CD14-positive monocyte (primary cell): ENCODE measurements around the gene GRIP1. TPM values are rescaled to one million over a fixed set of nuclear protein-coding genes. Genes with fewer than 3 reads are reported as not detected.
A peak's percentile ranks its signal among the peaks of the same experiment; 100 is the strongest.

Experiments used
- DNase-seq, 3 donors: peaks; one replicate each; pipeline ENCODE4 v3.0.0-alpha.2; 2011 to 2022
- H2AFZ ChIP-seq: 2 replicates; pipeline ENCODE4 v1.6.0; 2012; ENCODE audit warnings: mild to moderate bottlenecking, low read depth, low read length, inconsistent platforms; ENCODE audit not compliant: insufficient read depth, poor library complexity, severe bottlenecking
- H3K27ac ChIP-seq, 2 donors: 1 replicate in 1 of 2; 2 replicates in 1 of 2; pipeline ENCODE4 v1.5.1; 2012 to 2013; ENCODE audit warnings: low read length in 2 of 2, control low read depth in 1 of 2, inconsistent platforms in 1 of 2, low read depth in 1 of 2, mild to moderate bottlenecking in 1 of 2
- H3K27me3 ChIP-seq, 2 donors: one replicate each; pipeline versions ENCODE4 v1.6.0 to v1.6.1; 2011 to 2013; ENCODE audit warnings: low read length in 2 of 2; ENCODE audit not compliant: control insufficient read depth in 2 of 2, insufficient read depth in 2 of 2
- H3K36me3 ChIP-seq, 2 donors: replicated peaks in 1 of 2; 1 replicate in 1 of 2; 2 replicates in 1 of 2; pipeline versions ENCODE4 v1.5.1 to v1.6.1; 2012 to 2013; ENCODE audit warnings: low read length in 2 of 2, control low read depth in 1 of 2, inconsistent platforms in 1 of 2, mild to moderate bottlenecking in 1 of 2; ENCODE audit not compliant: insufficient read depth in 2 of 2, control insufficient read depth in 1 of 2
- H3K4me1 ChIP-seq, 2 donors: 1 replicate in 1 of 2; 2 replicates in 1 of 2; pipeline versions ENCODE4 v1.5.1 to v1.6.1; 2012 to 2013; ENCODE audit warnings: low read length in 2 of 2, control low read depth in 1 of 2, inconsistent platforms in 1 of 2, mild to moderate bottlenecking in 1 of 2, moderate library complexity in 1 of 2; ENCODE audit not compliant: insufficient read depth in 2 of 2, control insufficient read depth in 1 of 2
- H3K4me2 ChIP-seq: replicated peaks from 2 replicates; pipeline ENCODE3; 2012; ENCODE audit warnings: low read length, moderate library complexity, mild to moderate bottlenecking; ENCODE audit not compliant: poor library complexity, severe bottlenecking; ENCODE audit errors: extremely low read depth
- H3K4me3 ChIP-seq, 3 experiments: fragments of 200-600 bp in 1 of 3; sonication (generic) in 1 of 3; replicated peaks in 1 of 3; 1 replicate in 2 of 3; 2 replicates in 1 of 3; pipeline ENCODE4 v1.5.1; 2011 to 2013; ENCODE audit warnings: low read length in 3 of 3, mild to moderate bottlenecking in 3 of 3, control low read depth in 2 of 3, low read depth in 2 of 3, inconsistent platforms in 1 of 3, moderate library complexity in 1 of 3
- H3K79me2 ChIP-seq: 2 replicates; pipeline ENCODE4 v1.6.0; 2012; ENCODE audit warnings: mild to moderate bottlenecking, control low read depth, inconsistent platforms, low read length, moderate library complexity; ENCODE audit not compliant: insufficient read depth
- H3K9ac ChIP-seq: 2 replicates; pipeline ENCODE4 v1.6.0; 2017; ENCODE audit warnings: low read length, mild to moderate bottlenecking; ENCODE audit not compliant: insufficient read depth, poor library complexity, severe bottlenecking
- H3K9me3 ChIP-seq, 2 donors: replicated peaks in 1 of 2; 1 replicate in 1 of 2; 2 replicates in 1 of 2; pipeline versions ENCODE4 v1.5.1 to v1.6.1; 2012 to 2013; ENCODE audit warnings: low read length in 2 of 2, control low read depth in 1 of 2; ENCODE audit not compliant: control insufficient read depth in 1 of 2, insufficient read depth in 1 of 2
- H4K20me1 ChIP-seq: 2 replicates; pipeline ENCODE4 v1.6.0; 2012; ENCODE audit warnings: mild to moderate bottlenecking, low read length, control low read depth, moderate library complexity; ENCODE audit not compliant: insufficient read depth
- H3K27ac Mint-ChIP-seq, 7 donors: one replicate each; pipeline ENCODE4 v1.8.0; 2020; ENCODE audit warnings: mild to moderate bottlenecking in 7 of 7, mixed read lengths in 7 of 7, moderate library complexity in 6 of 7, inconsistent platforms in 2 of 7
- H3K27me3 Mint-ChIP-seq, 3 donors: one replicate each; pipeline ENCODE4 v1.8.0; 2021 to 2022; ENCODE audit warnings: low read depth in 3 of 3, mild to moderate bottlenecking in 3 of 3, mixed read lengths in 3 of 3, moderate library complexity in 3 of 3, inconsistent platforms in 1 of 3
- H3K36me3 Mint-ChIP-seq, 2 donors: one replicate each; pipeline ENCODE4 v1.8.0; 2020; ENCODE audit warnings: mixed read lengths in 2 of 2, inconsistent platforms in 1 of 2, mild to moderate bottlenecking in 1 of 2
- H3K4me1 Mint-ChIP-seq: one replicate; pipeline ENCODE4 v1.8.0; 2020; ENCODE audit warnings: mild to moderate bottlenecking, mixed read lengths
- H3K4me3 Mint-ChIP-seq, 2 donors: one replicate each; pipeline ENCODE4 v1.8.0; 2020; ENCODE audit warnings: mild to moderate bottlenecking in 2 of 2, mixed read lengths in 2 of 2, moderate library complexity in 1 of 2
- H3K9me3 Mint-ChIP-seq, 7 donors: one replicate each; pipeline ENCODE4 v1.8.0; 2020 to 2022; ENCODE audit warnings: mixed read lengths in 7 of 7, mild to moderate bottlenecking in 6 of 7, moderate library complexity in 6 of 7, inconsistent platforms in 2 of 7
- WGBS: methylation state at CpG from one replicate; pipeline ENCODE4 v1.1.5; 2013; ENCODE audit warnings: missing lambda C conversion rate; ENCODE audit not compliant: insufficient coverage; 5-methylcytosine and 5-hydroxymethylcytosine counted together
- intact Hi-C, 2 donors: fragments of 100-400 bp; cut with micrococcal nuclease; formaldehyde crosslinking; loops; one replicate each; pipeline versions ENCODE4 v1.15.0 to v1.15.1; 2023
- polyA plus RNA-seq, 3 donors: library from polyadenylated mRNA; depleted of rRNA in 1 of 3; unstranded in 2 of 3; stranded (reverse) in 1 of 3; fragments of 300-500 nt in 2 of 3; fragments of >200 nt in 1 of 3; fragmentation: Illumina TruSeq in 2 of 3; gene quantifications; 1 replicate in 2 of 3; 2 replicates in 1 of 3; pipeline ENCODE4 v1.2.3, GENCODE V29; 2012 to 2021
- TF ChIP-seq, protein P1 (sequence below): fragments of 200-600 bp; IDR thresholded peaks from one replicate; pipeline ENCODE4 v1.8.0; 2022; ENCODE audit warnings: antibody characterized with exemption, mild to moderate bottlenecking

Gene GRIP1
- polyA plus RNA-seq, 3 donors: 0.21 TPM; not detected in 2

DNA sequence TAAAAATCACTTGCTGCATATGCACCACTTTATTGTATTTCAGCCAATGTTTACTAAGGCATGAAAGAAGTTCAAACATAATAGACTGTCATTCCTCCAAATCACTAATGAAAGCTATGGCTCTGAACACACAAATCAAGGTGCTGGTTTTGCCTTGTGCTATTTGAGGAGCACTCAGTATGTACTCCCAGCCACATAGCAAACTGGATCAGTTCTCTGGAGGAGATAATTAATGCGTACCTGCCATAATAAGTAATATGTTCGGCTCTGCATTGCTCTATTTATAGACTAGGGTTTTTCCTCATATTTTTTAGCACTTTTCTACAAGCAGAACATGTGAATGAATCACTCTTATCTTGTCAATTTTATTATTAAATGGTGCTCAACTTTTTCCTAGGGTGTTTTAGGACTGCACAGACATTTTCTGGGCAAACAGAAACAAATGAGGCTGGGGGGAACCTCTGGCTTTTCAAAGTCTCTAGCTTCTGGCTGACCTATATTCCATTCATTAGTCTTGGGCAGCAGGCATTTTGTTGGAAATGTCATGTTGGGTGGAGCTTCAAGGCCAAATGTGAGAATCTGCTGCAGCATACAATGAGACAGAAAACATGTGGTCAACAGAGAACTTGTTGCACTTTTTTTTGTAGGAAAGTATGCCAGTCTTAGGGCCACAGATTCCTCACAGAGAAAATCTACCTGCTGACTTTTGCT is 88.4 kb downstream of the GRIP1 start:
- Mint-ChIP-seq H3K4me1 (no peaks in the 10 kb centered on the region), H3K27ac (no peak overlapping the region), H3K9me3 (peaks cover 0 to 2% (median 0%) of the 10 kb centered on the region in 7 donors), H3K36me3 (no peaks in the 10 kb centered on the region), H3K4me3 (no peak overlapping the region), H3K27me3 (peaks cover 0 to 2% (median 0%) of the 10 kb centered on the region in 3 donors)
- no peaks in the 10 kb centered on the region for H4K20me1 ChIP-seq
- H3K9me3 ChIP-seq: no peaks in the 10 kb centered on the region
- DNase-seq: no peak
- no CpG with 5 or more reads among the region's 2 CpGs for WGBS
- no peaks in the 10 kb centered on the region for H3K79me2 ChIP-seq
- no peaks in the 10 kb centered on the region for H3K36me3 ChIP-seq
- TF ChIP-seq, protein P1, sequence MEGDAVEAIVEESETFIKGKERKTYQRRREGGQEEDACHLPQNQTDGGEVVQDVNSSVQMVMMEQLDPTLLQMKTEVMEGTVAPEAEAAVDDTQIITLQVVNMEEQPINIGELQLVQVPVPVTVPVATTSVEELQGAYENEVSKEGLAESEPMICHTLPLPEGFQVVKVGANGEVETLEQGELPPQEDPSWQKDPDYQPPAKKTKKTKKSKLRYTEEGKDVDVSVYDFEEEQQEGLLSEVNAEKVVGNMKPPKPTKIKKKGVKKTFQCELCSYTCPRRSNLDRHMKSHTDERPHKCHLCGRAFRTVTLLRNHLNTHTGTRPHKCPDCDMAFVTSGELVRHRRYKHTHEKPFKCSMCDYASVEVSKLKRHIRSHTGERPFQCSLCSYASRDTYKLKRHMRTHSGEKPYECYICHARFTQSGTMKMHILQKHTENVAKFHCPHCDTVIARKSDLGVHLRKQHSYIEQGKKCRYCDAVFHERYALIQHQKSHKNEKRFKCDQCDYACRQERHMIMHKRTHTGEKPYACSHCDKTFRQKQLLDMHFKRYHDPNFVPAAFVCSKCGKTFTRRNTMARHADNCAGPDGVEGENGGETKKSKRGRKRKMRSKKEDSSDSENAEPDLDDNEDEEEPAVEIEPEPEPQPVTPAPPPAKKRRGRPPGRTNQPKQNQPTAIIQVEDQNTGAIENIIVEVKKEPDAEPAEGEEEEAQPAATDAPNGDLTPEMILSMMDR: no peak
- no peak overlapping the region for H3K4me3 ChIP-seq
- no peak overlapping the region for H3K27ac ChIP-seq
- H3K4me2 ChIP-seq: no peak overlapping the region
- intact Hi-C loops: no loop called here
- no peak overlapping the region for H3K9ac ChIP-seq
- no peak overlapping the region for H2AFZ ChIP-seq
- H3K4me1 ChIP-seq: no peaks in the 10 kb centered on the region
- no peaks in the 10 kb centered on the region for H3K27me3 ChIP-seq

DNA sequence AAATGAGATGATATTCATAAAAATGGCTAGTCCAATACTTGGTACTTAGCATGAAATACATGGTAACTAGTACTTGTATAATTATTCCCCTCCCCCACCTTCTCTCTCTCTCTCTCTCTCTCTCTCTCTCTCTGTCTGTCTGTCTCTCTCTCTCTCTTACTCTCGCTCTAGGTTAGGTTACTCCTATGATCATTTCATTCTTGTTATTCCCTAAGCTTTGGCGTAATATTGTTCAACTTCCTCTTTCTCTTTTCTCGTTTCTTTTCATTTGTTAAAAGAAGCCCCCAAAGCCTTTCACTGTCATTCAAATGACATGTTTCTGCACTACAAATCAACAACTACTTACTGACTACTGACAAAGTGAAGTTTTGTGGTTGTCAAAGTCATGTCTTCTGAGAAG is 89.8 kb downstream of the GRIP1 start:
- no peaks in the 10 kb centered on the region for H3K36me3 ChIP-seq
- no peaks in the 10 kb centered on the region for H3K4me1 ChIP-seq
- no peak overlapping the region for H2AFZ ChIP-seq
- Mint-ChIP-seq H3K36me3 (no peaks in the 10 kb centered on the region), H3K9me3 (peaks cover 0 to 2% (median 2%) of the 10 kb centered on the region in 7 donors), H3K27ac (no peak overlapping the region), H3K27me3 (peaks cover 0 to 3% (median 0%) of the 10 kb centered on the region in 3 donors), H3K4me3 (peak overlapping the region in 1 of 2 donors; percentile 44), H3K4me1 (no peaks in the 10 kb centered on the region)
- H3K4me3 ChIP-seq: no peak overlapping the region
- no peaks in the 10 kb centered on the region for H4K20me1 ChIP-seq
- H3K4me2 ChIP-seq: no peak overlapping the region
- no peaks in the 10 kb centered on the region for H3K27me3 ChIP-seq
- TF ChIP-seq, protein P1: no peak
- no CpG with 5 or more reads among the region's 3 CpGs for WGBS
- H3K9me3 ChIP-seq: no peaks in the 10 kb centered on the region
- no peaks in the 10 kb centered on the region for H3K79me2 ChIP-seq
- H3K27ac ChIP-seq: no peak overlapping the region
- intact Hi-C loops: no loop called here
- DNase-seq: no peak
- H3K9ac ChIP-seq: no peak overlapping the region
